OCI-LY3 (cell line): ENCODE results near the gene TTC9B.

ENCODE experiments used
- CTCF ChIP-seq: fragments of 200-600, 300-600 bp; sonication (generic); IDR thresholded peaks from 2 replicates; pipeline ENCODE4 v1.5.1; 2014; ENCODE audit warnings: antibody characterized with exemption, low read length, low read depth
- EZH2phosphoT487 ChIP-seq: fragments of 200-600 bp; shearing (Covaris generic); IDR thresholded peaks from 2 replicates; pipeline ENCODE4 v1.6.1; 2018; ENCODE audit warnings: antibody characterized with exemption, mixed run types, low read depth

- no peak for TF ChIP-seq CTCF
- no peak for TF ChIP-seq EZH2phosphoT487
Observed at GRCh38 chr19:40177286-40178070, 40.7 kb downstream of the TTC9B start.
